ENCODE measurements around the gene TTC14. TPM values are rescaled to one million over a fixed set of nuclear protein-coding genes. Genes with fewer than 3 reads are reported as not detected.
"Not testable (repeated sequence)": the region's sequence is repeated elsewhere in the genome, so short reads cannot be mapped to it uniquely, and the experiment has no call there.

The TTC14 gene
- total RNA-seq, 3 donors from 2014 or later: 66.1 to 122 (median 101) TPM

DNA sequence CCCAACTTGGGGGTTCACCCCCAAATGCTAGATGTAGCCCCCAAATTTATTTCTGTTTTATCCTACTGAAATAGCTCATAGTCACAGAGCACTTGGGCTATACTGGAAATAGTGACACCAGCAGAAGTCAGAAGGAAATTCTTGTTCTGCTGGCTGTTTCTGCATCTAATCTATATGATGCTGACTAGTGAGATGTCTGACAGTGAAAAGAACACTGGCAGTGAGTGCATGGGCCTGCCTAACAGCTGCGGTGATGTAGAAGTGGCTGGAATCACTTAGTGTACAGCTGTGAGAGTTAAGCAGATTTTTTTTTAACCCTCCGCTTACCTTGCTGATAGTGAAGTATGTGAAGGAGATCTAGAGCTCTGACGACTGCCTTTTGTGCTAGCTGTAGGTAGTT lies 14.0 kb downstream of the TTC14 start:
- no peaks in the 10 kb centered on the region for H3K9me3 ChIP-seq
- no peaks in the 10 kb centered on the region for H3K27me3 ChIP-seq
- no peak for DNase-seq (ENCODE audit: low spot score in 2 of 2)
- H3K4me1 ChIP-seq: no peaks in the 10 kb centered on the region
- no peak overlapping the region for H3K4me3 ChIP-seq
- intact Hi-C loops (cut with DNase I; ENCODE audit: low total_unique reads): no loop called here
- peaks cover 7% of the 10 kb centered on the region for H3K36me3 ChIP-seq
- TF ChIP-seq POLR2A (IDR thresholded peaks at IDR 0.05): no peak
- no peak for TF ChIP-seq POLR2AphosphoS5 (IDR thresholded peaks at IDR 0.05)
- TF ChIP-seq, protein P1, sequence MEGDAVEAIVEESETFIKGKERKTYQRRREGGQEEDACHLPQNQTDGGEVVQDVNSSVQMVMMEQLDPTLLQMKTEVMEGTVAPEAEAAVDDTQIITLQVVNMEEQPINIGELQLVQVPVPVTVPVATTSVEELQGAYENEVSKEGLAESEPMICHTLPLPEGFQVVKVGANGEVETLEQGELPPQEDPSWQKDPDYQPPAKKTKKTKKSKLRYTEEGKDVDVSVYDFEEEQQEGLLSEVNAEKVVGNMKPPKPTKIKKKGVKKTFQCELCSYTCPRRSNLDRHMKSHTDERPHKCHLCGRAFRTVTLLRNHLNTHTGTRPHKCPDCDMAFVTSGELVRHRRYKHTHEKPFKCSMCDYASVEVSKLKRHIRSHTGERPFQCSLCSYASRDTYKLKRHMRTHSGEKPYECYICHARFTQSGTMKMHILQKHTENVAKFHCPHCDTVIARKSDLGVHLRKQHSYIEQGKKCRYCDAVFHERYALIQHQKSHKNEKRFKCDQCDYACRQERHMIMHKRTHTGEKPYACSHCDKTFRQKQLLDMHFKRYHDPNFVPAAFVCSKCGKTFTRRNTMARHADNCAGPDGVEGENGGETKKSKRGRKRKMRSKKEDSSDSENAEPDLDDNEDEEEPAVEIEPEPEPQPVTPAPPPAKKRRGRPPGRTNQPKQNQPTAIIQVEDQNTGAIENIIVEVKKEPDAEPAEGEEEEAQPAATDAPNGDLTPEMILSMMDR (IDR thresholded peaks at IDR 0.05): no peak
- no peak overlapping the region for H3K27ac ChIP-seq

DNA sequence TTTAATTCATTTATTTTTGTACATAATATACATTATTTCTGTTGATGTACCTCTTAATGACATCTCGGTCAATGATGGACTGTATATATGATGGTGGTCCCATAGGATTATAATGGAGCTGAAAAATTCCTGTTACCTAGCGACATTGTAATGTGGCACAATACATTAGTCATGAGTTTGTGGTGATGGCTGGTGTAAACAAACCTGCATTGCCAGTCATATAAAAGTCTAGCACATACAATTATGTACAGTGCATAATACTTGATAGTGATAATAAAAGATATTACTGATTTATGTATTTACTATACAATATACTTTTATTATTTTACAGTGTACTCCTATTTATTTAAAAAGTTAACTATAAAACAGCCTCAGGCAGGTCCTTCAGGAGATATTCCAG lies 15.1 kb downstream of the TTC14 start:
- intact Hi-C loops (cut with DNase I; ENCODE audit: low total_unique reads): no loop called here

DNA sequence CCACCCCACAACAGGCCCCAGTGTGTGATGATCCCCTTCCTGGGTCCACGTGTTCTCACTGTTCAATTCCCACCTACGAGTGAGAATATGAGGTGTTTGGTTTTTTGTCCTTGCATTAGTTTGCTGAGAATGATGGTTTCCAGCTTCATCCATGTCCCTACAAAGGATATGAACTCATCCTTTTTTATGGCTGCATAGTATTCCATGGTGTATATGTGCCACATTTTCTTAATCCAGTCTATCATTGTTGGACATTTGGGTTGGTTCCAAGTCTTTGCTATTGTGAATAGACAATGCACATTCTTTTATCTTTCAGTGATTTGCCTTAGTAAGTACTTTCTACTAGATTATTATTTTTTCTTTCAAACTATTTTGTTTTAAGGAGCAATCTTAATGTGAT lies 16.6 kb downstream of the TTC14 start:
- H3K27me3 ChIP-seq; H3K4me3 ChIP-seq; H3K36me3 ChIP-seq; H3K27ac ChIP-seq; H3K9me3 ChIP-seq; DNase-seq (ENCODE audit: low spot score in 2 of 2); intact Hi-C loops (cut with DNase I; ENCODE audit: low total_unique reads); H3K4me1 ChIP-seq: not testable (repeated sequence)

More for the DNA sequence above, 15.1 kb downstream of the TTC14 start:
- H3K36me3 ChIP-seq: peaks cover 7% of the 10 kb centered on the region
- no peak for TF ChIP-seq POLR2AphosphoS5 (IDR thresholded peaks at IDR 0.05)
- no peaks in the 10 kb centered on the region for H3K4me1 ChIP-seq
- no peak for DNase-seq (ENCODE audit: low spot score in 2 of 2)
- H3K27me3 ChIP-seq: no peaks in the 10 kb centered on the region
- H3K4me3 ChIP-seq: no peak overlapping the region
- H3K27ac ChIP-seq: no peak overlapping the region
- H3K9me3 ChIP-seq: no peaks in the 10 kb centered on the region

DNA sequence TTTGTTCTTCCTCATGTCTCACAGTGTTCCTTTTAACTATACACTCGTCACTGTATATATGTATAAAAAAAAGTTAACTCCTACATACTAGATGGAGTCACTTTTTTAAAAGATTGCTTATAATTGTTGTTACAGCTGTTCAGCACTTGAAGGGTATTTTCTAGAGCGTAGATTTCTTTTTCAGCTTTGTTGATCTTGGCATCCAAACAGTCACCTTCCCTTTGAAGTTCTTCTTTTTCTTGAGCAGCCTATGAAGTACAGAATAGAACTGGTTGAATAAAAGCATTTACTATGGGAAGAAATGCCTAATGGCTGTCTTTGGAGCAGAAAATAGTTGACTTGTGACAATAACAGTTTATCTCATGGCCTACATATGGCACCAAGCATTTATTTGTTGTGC lies 17.8 kb downstream of the TTC14 start:
- H3K9me3 ChIP-seq: no peaks in the 10 kb centered on the region
- TF ChIP-seq POLR2A (IDR thresholded peaks at IDR 0.05) (no peak), POLR2AphosphoS5 (IDR thresholded peaks at IDR 0.05) (no peak)
- TF ChIP-seq, protein P1 (IDR thresholded peaks at IDR 0.05): no peak
- no peak overlapping the region for H3K4me3 ChIP-seq
- H3K4me1 ChIP-seq: no peaks in the 10 kb centered on the region
- H3K27me3 ChIP-seq: no peaks in the 10 kb centered on the region
- no peaks in the 10 kb centered on the region for H3K36me3 ChIP-seq
- no peak overlapping the region for H3K27ac ChIP-seq
- intact Hi-C loops (cut with DNase I; ENCODE audit: low total_unique reads): no loop called here
- no peak for DNase-seq (ENCODE audit: low spot score in 2 of 2)

DNA sequence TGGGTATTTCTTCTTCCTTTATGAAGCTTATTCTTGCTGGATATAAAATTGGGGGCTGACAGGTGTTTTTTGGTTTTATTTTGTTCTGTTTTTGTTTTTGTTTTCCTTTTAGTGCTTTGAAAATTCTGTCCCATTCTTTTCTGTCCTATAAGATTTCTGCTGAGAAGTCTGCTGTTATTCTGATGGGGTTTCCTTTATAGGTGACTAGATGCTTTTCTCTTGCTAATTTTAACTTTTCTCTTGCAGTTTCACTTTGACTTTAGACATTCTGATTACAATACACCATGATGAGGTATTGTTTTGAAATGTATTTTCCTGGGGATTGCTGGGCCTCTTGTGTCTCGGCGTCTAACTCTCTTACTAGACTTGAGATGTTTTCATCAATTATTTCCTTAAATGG lies 22.8 kb downstream of the TTC14 start:
- no peaks in the 10 kb centered on the region for H3K27me3 ChIP-seq
- H3K9me3 ChIP-seq: no peaks in the 10 kb centered on the region
- intact Hi-C loops (cut with DNase I; ENCODE audit: low total_unique reads): no loop called here
- H3K36me3 ChIP-seq: no peaks in the 10 kb centered on the region
- no peaks in the 10 kb centered on the region for H3K4me1 ChIP-seq
- H3K27ac ChIP-seq: no peak overlapping the region
- DNase-seq (ENCODE audit: low spot score in 2 of 2): no peak
- TF ChIP-seq POLR2A (IDR thresholded peaks at IDR 0.05): no peak
- TF ChIP-seq, protein P1 (IDR thresholded peaks at IDR 0.05): no peak
- no peak for TF ChIP-seq POLR2AphosphoS5 (IDR thresholded peaks at IDR 0.05)
- H3K4me3 ChIP-seq: no peak overlapping the region

DNA sequence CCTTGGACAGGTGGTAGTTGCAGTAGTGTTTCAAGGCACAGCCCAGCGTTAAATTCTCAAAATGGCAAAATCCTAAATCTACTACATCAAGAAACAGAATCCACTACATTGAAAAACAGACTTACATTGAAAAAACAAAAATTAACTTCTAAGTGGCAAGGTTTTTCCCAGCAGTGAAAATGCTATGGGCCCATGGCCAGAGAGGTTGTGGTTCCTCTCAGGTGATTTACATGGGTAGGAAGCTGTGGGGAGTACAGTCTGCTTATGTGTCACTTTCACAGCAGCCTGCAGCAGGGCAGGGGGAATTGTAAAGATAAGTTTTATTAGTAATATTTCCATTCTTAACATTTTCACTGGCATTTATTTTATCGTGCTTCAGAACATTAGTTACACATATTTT lies 24.9 kb downstream of the TTC14 start:
- Histone ChIP-seq H3K27ac (no peak overlapping the region), H3K4me1 (no peaks in the 10 kb centered on the region), H3K9me3 (no peaks in the 10 kb centered on the region), H3K36me3 (no peaks in the 10 kb centered on the region), H3K4me3 (no peak overlapping the region), H3K27me3 (no peaks in the 10 kb centered on the region)
- DNase-seq (ENCODE audit: low spot score in 2 of 2): no peak
- intact Hi-C loops (cut with DNase I; ENCODE audit: low total_unique reads): no loop called here
- TF ChIP-seq POLR2A (IDR thresholded peaks at IDR 0.05) (no peak), POLR2AphosphoS5 (IDR thresholded peaks at IDR 0.05) (no peak)
- TF ChIP-seq, protein P1 (IDR thresholded peaks at IDR 0.05): no peak
